Measurements from ENCODE around the gene IL1R1. TPM values are rescaled to one million over a fixed set of nuclear protein-coding genes. Genes with fewer than 3 reads are reported as not detected.
A peak's percentile ranks its signal among the peaks of the same experiment; 100 is the strongest.
"Not testable (repeated sequence)": the region's sequence is repeated elsewhere in the genome, so short reads cannot be mapped to it uniquely, and the experiment has no call there.

Gene IL1R1
- total and polyA plus RNA-seq, 4 donors, result 14.0 to 49.3 (median 29.5) TPM

DNA sequence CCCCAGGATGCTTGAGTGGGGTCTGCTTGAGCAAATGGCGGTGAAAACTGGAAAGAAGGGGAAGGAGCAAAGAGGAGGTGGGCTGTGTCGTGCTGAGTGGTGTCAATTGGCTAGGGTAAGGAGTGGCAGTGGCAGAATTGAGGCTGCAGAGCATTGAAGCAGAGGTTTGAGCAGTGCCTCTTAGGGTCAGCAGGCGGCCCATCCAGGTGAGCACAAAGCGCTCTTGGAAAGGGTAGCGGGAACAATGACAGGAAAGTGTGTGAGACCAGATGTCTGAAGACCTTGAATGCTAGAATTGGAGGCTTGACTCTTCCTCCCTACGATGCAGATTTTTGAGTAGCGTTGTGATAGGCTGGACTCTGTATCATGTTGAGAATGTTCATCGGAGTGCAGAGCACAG lies 39.3 kb upstream of the IL1R1 start:
- 80% methylated on average over 8 of the region's 8 CpGs for WGBS
- Histone ChIP-seq H3K36me3 (ENCODE audit: control insufficient read depth in 4 of 4, insufficient read depth in 3 of 4, low read depth in 1 of 4, low read length in 3 of 4) (no peaks in the 10 kb centered on the region), H3K4me3 (ENCODE audit: low read depth in 1 of 3, low read length in 3 of 3) (no peak overlapping the region), H3K4me1 (ENCODE audit: control insufficient read depth in 4 of 4, insufficient read depth in 4 of 4, low read length in 3 of 4) (peaks cover 7 to 60% (median 46%) of the 10 kb centered on the region in 4 donors), H3K27ac (ENCODE audit: low read depth in 1 of 2, low read length in 2 of 2) (peak overlapping the region; percentile 92 to 95), H3K27me3 (ENCODE audit: control insufficient read depth in 4 of 4, insufficient read depth in 4 of 4, low read length in 3 of 4) (no peaks in the 10 kb centered on the region), H3K9me3 (ENCODE audit: control insufficient read depth in 4 of 4, low read length in 3 of 4) (no peaks in the 10 kb centered on the region), H3K9ac (ENCODE audit: low read depth in 1 of 2, low read length in 2 of 2) (no peak overlapping the region)
- TF ChIP-seq YY1 (IDR thresholded peaks at IDR 0.05), result no peak
- TF ChIP-seq JUND (IDR thresholded peaks at IDR 0.05), result no peak
- TF ChIP-seq HNF4A (conservative IDR thresholded peaks at IDR 0.05), result no peak
- DNase-seq (ENCODE audit: low spot score), result no peak

DNA sequence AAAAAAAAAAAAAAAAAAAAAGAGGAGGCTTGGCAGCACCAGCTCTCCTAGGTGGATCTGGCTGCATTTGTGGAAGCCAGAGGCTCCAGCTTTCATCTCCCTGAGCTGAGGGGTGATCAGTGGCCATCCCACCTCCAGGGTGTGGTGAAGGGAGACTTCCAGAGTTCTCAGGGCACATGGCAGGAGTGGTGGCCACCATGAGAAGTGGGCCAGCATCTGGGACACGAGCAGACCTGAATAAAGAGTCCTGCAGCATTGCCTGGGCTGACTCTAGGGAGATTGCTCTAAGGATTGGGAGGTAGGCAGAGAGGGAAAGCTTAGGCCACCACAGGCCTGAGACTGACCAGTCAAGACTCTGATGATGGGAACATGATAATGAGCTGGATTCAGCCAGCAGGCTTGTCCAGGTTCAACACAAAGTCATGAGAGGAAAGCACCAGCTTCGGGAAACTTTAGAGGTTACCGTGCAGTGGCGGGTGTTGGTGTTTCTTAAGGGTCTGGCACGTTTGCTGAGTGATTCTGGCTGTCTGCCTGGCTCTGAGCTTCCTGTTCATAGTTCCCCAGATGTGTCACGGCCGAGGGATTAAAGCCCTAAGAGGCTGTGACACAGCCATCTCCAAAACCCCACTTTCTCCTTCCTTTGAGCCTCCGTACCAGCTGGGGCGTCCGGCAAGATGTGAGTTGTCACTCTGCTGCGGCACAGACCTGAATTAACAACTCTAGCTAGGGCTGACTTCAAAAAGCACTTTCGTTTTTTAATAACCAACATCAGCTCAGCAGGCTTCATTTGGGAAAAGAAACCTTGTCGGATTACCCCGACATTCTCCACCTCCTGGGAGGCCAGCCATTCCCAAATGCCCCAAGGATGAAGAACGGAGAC lies 38.3 kb upstream of the IL1R1 start:
- peaks cover 11 to 65% (median 54%) of the 10 kb centered on the region in 4 donors for H3K4me1 ChIP-seq (ENCODE audit: control insufficient read depth in 4 of 4, insufficient read depth in 4 of 4, low read length in 3 of 4)
- no peak for TF ChIP-seq EGR1 (IDR thresholded peaks at IDR 0.05; ENCODE audit: low read depth in 2 of 2)
- TF ChIP-seq, protein P1, sequence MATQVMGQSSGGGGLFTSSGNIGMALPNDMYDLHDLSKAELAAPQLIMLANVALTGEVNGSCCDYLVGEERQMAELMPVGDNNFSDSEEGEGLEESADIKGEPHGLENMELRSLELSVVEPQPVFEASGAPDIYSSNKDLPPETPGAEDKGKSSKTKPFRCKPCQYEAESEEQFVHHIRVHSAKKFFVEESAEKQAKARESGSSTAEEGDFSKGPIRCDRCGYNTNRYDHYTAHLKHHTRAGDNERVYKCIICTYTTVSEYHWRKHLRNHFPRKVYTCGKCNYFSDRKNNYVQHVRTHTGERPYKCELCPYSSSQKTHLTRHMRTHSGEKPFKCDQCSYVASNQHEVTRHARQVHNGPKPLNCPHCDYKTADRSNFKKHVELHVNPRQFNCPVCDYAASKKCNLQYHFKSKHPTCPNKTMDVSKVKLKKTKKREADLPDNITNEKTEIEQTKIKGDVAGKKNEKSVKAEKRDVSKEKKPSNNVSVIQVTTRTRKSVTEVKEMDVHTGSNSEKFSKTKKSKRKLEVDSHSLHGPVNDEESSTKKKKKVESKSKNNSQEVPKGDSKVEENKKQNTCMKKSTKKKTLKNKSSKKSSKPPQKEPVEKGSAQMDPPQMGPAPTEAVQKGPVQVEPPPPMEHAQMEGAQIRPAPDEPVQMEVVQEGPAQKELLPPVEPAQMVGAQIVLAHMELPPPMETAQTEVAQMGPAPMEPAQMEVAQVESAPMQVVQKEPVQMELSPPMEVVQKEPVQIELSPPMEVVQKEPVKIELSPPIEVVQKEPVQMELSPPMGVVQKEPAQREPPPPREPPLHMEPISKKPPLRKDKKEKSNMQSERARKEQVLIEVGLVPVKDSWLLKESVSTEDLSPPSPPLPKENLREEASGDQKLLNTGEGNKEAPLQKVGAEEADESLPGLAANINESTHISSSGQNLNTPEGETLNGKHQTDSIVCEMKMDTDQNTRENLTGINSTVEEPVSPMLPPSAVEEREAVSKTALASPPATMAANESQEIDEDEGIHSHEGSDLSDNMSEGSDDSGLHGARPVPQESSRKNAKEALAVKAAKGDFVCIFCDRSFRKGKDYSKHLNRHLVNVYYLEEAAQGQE (IDR thresholded peaks at IDR 0.05), result peak; percentile 41
- peak; percentile 17 for TF ChIP-seq TAF1 (conservative IDR thresholded peaks at IDR 0.05)
- TF ChIP-seq YY1 (IDR thresholded peaks at IDR 0.05), result peak; percentile 64
- peak in 1 of 2 donors; percentile 68 for TF ChIP-seq RXRA (IDR thresholded peaks at IDR 0.05)
- TF ChIP-seq RAD21 (IDR thresholded peaks at IDR 0.05), result peak; percentile 37 to 39
- no peak for TF ChIP-seq FOXA1 (IDR thresholded peaks at IDR 0.05)
- H3K36me3 ChIP-seq (ENCODE audit: control insufficient read depth in 4 of 4, insufficient read depth in 3 of 4, low read depth in 1 of 4, low read length in 3 of 4), result no peaks in the 10 kb centered on the region
- peak overlapping the region; percentile 80 to 100 for H3K9ac ChIP-seq (ENCODE audit: low read depth in 1 of 2, low read length in 2 of 2)
- no peak for DNase-seq (ENCODE audit: low spot score)
- H3K27me3 ChIP-seq (ENCODE audit: control insufficient read depth in 4 of 4, insufficient read depth in 4 of 4, low read length in 3 of 4), result no peaks in the 10 kb centered on the region
- H3K9me3 ChIP-seq (ENCODE audit: control insufficient read depth in 4 of 4, low read length in 3 of 4), result no peaks in the 10 kb centered on the region
- peak overlapping the region; percentile 92 to 95 for H3K27ac ChIP-seq (ENCODE audit: low read depth in 1 of 2, low read length in 2 of 2)
- 8% methylated on average over 15 of the region's 15 CpGs for WGBS
- peak overlapping the region; percentile 57 to 83 (median 70) for H3K4me3 ChIP-seq (ENCODE audit: low read depth in 1 of 3, low read length in 3 of 3)

DNA sequence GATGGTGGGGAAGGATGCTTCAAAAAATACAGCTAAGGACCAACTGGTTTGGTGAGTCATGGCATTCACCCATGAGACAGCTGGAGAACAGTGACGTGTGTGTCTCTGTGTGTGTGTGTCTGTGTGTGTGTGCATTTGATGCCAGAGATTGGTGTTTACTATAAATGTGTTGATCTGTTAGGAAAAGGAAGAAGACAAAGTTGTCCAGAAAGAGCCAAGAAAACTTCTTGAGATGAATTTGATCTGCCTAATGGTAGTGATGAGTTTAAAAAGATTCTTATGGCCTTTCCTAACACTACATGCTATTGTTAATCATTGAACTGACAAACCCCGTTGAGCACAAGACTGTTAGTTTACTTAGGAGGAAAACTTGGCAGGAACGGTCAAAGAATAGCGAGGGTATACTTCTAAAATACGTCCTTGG lies 36.4 kb upstream of the IL1R1 start:
- no peak for DNase-seq (ENCODE audit: low spot score)
- Histone ChIP-seq H3K9me3 (ENCODE audit: control insufficient read depth in 4 of 4, low read length in 3 of 4) (no peaks in the 10 kb centered on the region), H3K27me3 (ENCODE audit: control insufficient read depth in 4 of 4, insufficient read depth in 4 of 4, low read length in 3 of 4) (no peaks in the 10 kb centered on the region), H3K27ac (ENCODE audit: low read depth in 1 of 2, low read length in 2 of 2) (peak overlapping the region; percentile 92 to 95), H3K4me3 (ENCODE audit: low read depth in 1 of 3, low read length in 3 of 3) (peak overlapping the region; percentile 57 to 83 (median 75)), H3K36me3 (ENCODE audit: control insufficient read depth in 4 of 4, insufficient read depth in 3 of 4, low read depth in 1 of 4, low read length in 3 of 4) (no peaks in the 10 kb centered on the region), H3K9ac (ENCODE audit: low read depth in 1 of 2, low read length in 2 of 2) (peak overlapping the region in 1 of 2 donors; percentile 100), H3K4me1 (ENCODE audit: control insufficient read depth in 4 of 4, insufficient read depth in 4 of 4, low read length in 3 of 4) (peaks cover 11 to 63% (median 51%) of the 10 kb centered on the region in 4 donors)
- WGBS, result 25% methylated on average over 5 of the region's 5 CpGs
- TF ChIP-seq SP1 (IDR thresholded peaks at IDR 0.05), result peak; percentile 44
- TF ChIP-seq HNF4A (conservative IDR thresholded peaks at IDR 0.05), result peak; percentile 37 to 49
- TF ChIP-seq FOXA2 (IDR thresholded peaks at IDR 0.05), result peak; percentile 49
- TF ChIP-seq RAD21 (IDR thresholded peaks at IDR 0.05), result peak in 1 of 2 donors; percentile 43
- TF ChIP-seq FOXA1 (IDR thresholded peaks at IDR 0.05), result no peak
- TF ChIP-seq HNF4G (IDR thresholded peaks at IDR 0.05), result no peak
- peak; percentile 46 to 65 for TF ChIP-seq JUND (IDR thresholded peaks at IDR 0.05)
- TF ChIP-seq YY1 (IDR thresholded peaks at IDR 0.05), result peak; percentile 21
- peak; percentile 26 to 61 for TF ChIP-seq RXRA (IDR thresholded peaks at IDR 0.05)

DNA sequence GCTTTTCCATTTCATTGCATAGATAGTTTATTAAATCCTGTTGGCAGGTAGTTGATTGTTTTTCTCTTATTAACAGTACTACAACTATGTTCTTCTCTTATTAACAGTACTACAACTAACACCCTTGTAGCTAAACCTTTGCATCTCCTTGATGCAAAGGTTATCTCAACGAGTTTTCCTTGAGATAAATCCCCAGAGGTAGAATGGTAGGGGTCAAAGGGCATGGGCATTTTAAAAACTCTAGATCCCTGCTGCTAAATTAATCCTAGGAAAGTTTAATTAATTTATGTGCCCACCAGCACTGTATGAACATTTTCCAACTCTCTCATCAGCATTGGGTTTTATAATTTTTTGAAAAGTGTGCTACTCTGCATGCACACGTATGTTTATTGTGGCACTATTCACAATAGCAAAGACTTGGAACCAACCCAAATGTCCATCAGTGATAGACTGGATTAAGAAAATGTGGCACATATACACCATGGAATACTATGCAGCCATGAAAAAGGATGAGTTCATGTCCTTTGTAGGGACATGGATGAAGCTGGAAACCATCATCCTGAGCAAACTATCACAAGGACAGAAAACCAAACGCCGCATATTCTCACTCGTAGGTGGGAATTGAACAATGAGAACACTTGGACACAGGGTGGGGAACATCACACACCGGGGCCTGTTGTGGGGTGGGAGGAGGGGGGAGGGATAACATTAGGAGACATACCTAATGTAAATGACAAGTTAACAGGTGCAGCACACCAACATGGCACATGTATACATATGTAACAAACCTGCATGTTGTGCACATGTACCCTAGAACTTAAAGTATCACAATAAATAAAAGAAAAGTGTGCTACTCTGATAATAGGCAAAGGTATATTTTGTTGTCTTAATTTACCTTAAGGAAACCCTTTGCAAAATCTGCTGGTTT lies 35.5 kb upstream of the IL1R1 start:
- Histone ChIP-seq H3K27ac (ENCODE audit: low read depth in 1 of 2, low read length in 2 of 2) (peak overlapping the region; percentile 92 to 95), H3K9ac (ENCODE audit: low read depth in 1 of 2, low read length in 2 of 2) (peak overlapping the region in 1 of 2 donors; percentile 100), H3K4me3 (ENCODE audit: low read depth in 1 of 3, low read length in 3 of 3) (peak overlapping the region; percentile 0 to 57 (median 26)), H3K4me1 (ENCODE audit: control insufficient read depth in 4 of 4, insufficient read depth in 4 of 4, low read length in 3 of 4) (peaks cover 9 to 65% (median 52%) of the 10 kb centered on the region in 4 donors)
- H3K9me3 ChIP-seq (ENCODE audit: control insufficient read depth in 4 of 4, low read length in 3 of 4); H3K27me3 ChIP-seq (ENCODE audit: control insufficient read depth in 4 of 4, insufficient read depth in 4 of 4, low read length in 3 of 4); H3K36me3 ChIP-seq (ENCODE audit: control insufficient read depth in 4 of 4, insufficient read depth in 3 of 4, low read depth in 1 of 4, low read length in 3 of 4); DNase-seq (ENCODE audit: low spot score): not testable (repeated sequence)
- 60% methylated on average over 6 of the region's 6 CpGs for WGBS
